ENCODE data around the gene PTPN7. TPM values are rescaled to one million over a fixed set of nuclear protein-coding genes. Genes with fewer than 3 reads are reported as not detected.
A peak's percentile ranks its signal among the peaks of the same experiment; 100 is the strongest.
"Not testable (repeated sequence)": the region's sequence is repeated elsewhere in the genome, so short reads cannot be mapped to it uniquely, and the experiment has no call there.

The PTPN7 gene
- total RNA-seq, 4 donors from 2014 or later: 4.7 to 48.7 (median 7.6) TPM

DNA sequence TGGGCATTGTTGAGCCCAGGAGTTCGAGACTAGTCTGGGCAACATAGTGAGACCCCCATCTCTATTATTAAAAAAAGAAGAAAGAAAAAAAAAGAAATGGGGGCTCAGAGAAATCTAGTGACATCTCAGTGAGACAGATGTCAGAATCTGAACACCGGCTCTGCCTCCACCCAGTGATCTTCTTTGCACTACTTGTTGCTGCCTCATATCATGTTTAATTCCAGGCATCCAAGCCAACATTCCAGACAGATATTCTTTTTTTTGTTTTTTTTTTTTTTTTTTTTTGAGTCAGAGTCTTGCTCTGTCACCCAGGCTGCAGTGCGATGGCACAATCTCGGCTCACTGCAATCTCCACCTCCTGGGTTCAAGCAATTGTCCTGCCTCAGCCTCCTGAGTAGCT is 10.8 kb downstream of the PTPN7 start:
- H3K4me3 ChIP-seq: no peak overlapping the region
- H3K27me3 ChIP-seq: no peaks in the 10 kb centered on the region
- no peak for TF ChIP-seq POLR2A (IDR thresholded peaks at IDR 0.05)
- TF ChIP-seq, protein P1, sequence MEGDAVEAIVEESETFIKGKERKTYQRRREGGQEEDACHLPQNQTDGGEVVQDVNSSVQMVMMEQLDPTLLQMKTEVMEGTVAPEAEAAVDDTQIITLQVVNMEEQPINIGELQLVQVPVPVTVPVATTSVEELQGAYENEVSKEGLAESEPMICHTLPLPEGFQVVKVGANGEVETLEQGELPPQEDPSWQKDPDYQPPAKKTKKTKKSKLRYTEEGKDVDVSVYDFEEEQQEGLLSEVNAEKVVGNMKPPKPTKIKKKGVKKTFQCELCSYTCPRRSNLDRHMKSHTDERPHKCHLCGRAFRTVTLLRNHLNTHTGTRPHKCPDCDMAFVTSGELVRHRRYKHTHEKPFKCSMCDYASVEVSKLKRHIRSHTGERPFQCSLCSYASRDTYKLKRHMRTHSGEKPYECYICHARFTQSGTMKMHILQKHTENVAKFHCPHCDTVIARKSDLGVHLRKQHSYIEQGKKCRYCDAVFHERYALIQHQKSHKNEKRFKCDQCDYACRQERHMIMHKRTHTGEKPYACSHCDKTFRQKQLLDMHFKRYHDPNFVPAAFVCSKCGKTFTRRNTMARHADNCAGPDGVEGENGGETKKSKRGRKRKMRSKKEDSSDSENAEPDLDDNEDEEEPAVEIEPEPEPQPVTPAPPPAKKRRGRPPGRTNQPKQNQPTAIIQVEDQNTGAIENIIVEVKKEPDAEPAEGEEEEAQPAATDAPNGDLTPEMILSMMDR (IDR thresholded peaks at IDR 0.05): no peak
- no peak for DNase-seq
- no peak overlapping the region for H3K27ac ChIP-seq
- H3K9me3 ChIP-seq: no peaks in the 10 kb centered on the region
- H3K4me1 ChIP-seq: peaks cover 0 to 5% (median 2%) of the 10 kb centered on the region in 4 donors
- no peaks in the 10 kb centered on the region for H3K36me3 ChIP-seq

DNA sequence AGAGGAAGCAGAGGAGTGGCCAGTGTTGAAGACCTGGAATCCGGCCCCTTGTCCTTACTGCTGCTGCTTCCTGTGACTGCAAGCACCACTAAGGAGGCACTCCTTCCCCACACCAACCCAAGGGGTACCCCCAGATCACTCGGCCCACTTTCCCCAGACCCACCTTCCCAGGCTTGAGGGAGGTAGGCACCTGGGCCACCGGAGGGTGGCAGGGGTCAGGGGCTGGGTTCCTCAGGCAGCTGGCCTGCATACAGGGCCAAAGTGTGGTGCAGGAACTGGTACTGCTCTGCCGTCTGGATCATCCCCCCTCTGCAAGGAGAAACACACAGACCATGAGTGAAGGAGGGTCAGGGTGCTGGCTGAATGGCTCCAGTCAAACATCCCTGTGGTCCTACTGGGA is 12.0 kb downstream of the PTPN7 start:
- TF ChIP-seq POLR2A (IDR thresholded peaks at IDR 0.05): no peak
- TF ChIP-seq, protein P1 (IDR thresholded peaks at IDR 0.05): no peak
- H3K27ac ChIP-seq: no peak overlapping the region
- no peaks in the 10 kb centered on the region for H3K27me3 ChIP-seq
- no peaks in the 10 kb centered on the region for H3K9me3 ChIP-seq
- DNase-seq: no peak
- no peaks in the 10 kb centered on the region for H3K36me3 ChIP-seq
- H3K4me1 ChIP-seq: peaks cover 0 to 5% (median 2%) of the 10 kb centered on the region in 4 donors
- H3K4me3 ChIP-seq: no peak overlapping the region

DNA sequence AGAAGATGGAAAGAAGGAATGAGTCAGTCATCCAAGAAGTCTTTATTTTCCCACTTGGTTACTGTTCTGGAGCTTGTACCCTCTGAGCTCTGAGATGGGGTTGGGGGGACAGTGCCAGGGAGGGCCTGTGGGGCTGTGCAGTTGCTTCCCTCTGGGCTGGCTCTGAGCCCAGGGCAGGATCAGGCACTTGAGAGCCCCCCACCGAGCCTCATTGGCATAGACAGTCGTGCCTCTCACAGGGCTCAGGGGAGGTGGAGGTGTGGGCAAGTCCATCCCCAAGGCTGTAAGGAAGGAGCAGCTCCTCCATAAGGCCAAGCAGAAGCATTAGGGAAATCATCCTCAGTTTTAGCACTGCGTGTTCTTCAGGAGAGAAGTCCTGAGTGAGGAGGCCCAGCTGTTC is 13.4 kb downstream of the PTPN7 start:
- no peak overlapping the region for H3K4me3 ChIP-seq
- TF ChIP-seq, protein P1 (IDR thresholded peaks at IDR 0.05): no peak
- no peak for TF ChIP-seq POLR2A (IDR thresholded peaks at IDR 0.05)
- peaks cover 0 to 14% (median 10%) of the 10 kb centered on the region in 4 donors for H3K4me1 ChIP-seq
- H3K36me3 ChIP-seq: no peaks in the 10 kb centered on the region
- no peak for DNase-seq
- H3K27ac ChIP-seq: no peak overlapping the region
- H3K27me3 ChIP-seq: no peaks in the 10 kb centered on the region
- no peaks in the 10 kb centered on the region for H3K9me3 ChIP-seq

DNA sequence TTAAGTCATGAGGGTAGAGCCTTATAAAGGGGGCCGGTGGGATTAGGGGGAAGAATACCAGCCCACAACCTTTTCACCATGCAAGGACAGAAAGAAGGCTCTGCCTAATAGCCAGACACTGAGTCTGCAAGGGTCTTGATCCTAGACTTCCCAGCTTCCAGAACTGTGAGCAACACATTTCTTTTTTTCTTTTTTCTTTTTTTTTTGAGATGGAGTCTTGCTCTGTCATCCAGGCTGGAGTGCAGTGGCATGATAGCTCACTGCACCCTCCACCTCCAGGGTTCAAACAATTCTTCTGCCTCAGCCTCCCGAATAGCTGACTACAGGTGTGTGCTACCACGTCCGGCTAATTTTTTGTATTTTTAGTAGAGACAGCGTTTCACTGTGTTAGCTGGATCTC is 14.1 kb downstream of the PTPN7 start:
- Histone ChIP-seq H3K27me3 (no peaks in the 10 kb centered on the region), H3K27ac (no peak overlapping the region), H3K4me1 (peaks cover 0 to 14% (median 10%) of the 10 kb centered on the region in 4 donors), H3K4me3 (no peak overlapping the region), H3K36me3 (no peaks in the 10 kb centered on the region), H3K9me3 (no peaks in the 10 kb centered on the region)
- no peak for DNase-seq
- TF ChIP-seq, protein P1 (IDR thresholded peaks at IDR 0.05): no peak
- TF ChIP-seq POLR2A (IDR thresholded peaks at IDR 0.05): no peak

DNA sequence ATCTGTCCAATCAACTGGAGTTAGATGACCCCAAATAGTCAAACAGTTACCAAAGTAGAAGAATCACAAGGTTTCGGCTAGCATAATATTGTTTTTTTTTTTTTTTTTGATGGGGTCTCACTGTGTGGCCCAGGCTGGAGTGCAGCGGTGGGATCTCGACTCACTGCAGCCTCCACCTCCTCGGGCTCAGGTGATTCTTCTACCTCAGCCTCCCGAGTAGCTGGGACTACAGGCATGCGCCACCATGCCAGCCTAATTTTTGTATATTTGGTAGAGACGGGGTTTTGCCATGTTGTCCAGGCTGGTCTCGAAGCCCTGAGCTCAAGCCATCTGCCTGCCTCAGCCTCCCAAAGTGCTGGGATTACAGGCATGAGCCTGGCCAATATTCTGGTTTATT is 14.7 kb downstream of the PTPN7 start:
- peak overlapping the region in 1 of 4 donors; percentile 89 for H3K27ac ChIP-seq
- H3K9me3 ChIP-seq: not testable (repeated sequence)

DNA sequence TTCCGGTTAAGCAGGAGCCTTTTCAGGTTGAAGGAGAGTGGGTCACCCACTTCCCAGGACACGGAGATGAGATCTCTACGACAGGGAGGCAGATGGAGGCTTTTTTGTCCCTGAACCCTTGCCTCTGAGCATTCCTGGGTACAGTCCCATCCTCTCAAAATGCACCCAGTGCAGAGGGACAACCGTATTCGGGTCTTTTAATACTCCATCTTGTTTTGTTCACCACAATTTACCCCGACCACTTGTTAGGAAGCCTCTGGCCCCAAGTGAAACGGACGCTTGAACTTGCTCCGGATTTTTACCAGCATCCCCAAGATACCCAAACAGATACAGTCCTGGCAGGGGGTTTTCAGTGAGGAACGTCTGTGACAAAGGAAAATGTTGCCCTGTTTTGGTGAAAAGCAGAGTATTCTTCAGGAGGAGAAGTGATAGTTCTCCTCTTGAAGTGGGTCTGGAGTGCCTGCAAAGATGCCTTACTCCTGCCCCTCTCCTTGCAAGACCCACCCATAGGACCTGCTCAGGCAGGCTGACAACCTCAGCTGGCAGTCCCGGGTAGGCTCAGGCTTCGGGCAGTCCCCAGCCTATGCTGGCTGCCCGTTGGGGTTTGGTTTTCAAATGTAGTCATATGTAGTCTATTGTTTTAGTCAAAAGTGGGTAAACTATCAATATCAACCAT is 15.2 kb downstream of the PTPN7 start:
- Histone ChIP-seq H3K4me1 (peaks cover 0 to 19% (median 10%) of the 10 kb centered on the region in 4 donors), H3K9me3 (no peaks in the 10 kb centered on the region), H3K36me3 (no peaks in the 10 kb centered on the region), H3K27ac (peak overlapping the region; percentile 87 to 96 (median 88)), H3K4me3 (peak overlapping the region; percentile 95 to 100 (median 96)), H3K27me3 (no peaks in the 10 kb centered on the region)
- TF ChIP-seq, protein P1 (IDR thresholded peaks at IDR 0.05): no peak
- no peak for TF ChIP-seq POLR2A (IDR thresholded peaks at IDR 0.05)
- DNase-seq: peak in 1 of 3 donors; percentile 20

More for the DNA sequence above, 14.7 kb downstream of the PTPN7 start:
- H3K27me3 ChIP-seq, H3K36me3 ChIP-seq, DNase-seq, H3K4me3 ChIP-seq: not testable (repeated sequence)
- H3K4me1 ChIP-seq: peaks cover 0 to 19% (median 10%) of the 10 kb centered on the region in 4 donors

All from Peyer's patch (tissue), 4 donors.